GM12801 (cell line): ENCODE measurements around the gene GPD2.

Experiments used
- TF ChIP-seq, protein P1 (sequence below): IDR thresholded peaks from one replicate; pipeline ENCODE4 v1.5.1; 2011; ENCODE audit warnings: control low read depth; ENCODE audit not compliant: insufficient read length; ENCODE audit errors: extremely low read depth

The GPD2 gene

GRCh38 chr2:156540706-156541105 is 104.5 kb downstream of the GPD2 start:
- TF ChIP-seq, protein P1, sequence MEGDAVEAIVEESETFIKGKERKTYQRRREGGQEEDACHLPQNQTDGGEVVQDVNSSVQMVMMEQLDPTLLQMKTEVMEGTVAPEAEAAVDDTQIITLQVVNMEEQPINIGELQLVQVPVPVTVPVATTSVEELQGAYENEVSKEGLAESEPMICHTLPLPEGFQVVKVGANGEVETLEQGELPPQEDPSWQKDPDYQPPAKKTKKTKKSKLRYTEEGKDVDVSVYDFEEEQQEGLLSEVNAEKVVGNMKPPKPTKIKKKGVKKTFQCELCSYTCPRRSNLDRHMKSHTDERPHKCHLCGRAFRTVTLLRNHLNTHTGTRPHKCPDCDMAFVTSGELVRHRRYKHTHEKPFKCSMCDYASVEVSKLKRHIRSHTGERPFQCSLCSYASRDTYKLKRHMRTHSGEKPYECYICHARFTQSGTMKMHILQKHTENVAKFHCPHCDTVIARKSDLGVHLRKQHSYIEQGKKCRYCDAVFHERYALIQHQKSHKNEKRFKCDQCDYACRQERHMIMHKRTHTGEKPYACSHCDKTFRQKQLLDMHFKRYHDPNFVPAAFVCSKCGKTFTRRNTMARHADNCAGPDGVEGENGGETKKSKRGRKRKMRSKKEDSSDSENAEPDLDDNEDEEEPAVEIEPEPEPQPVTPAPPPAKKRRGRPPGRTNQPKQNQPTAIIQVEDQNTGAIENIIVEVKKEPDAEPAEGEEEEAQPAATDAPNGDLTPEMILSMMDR = no peak

GRCh38 chr2:156541229-156541628 is 105.0 kb downstream of the GPD2 start:
- TF ChIP-seq, protein P1 = no peak

GRCh38 chr2:156541706-156542105 is 105.5 kb downstream of the GPD2 start:
- TF ChIP-seq, protein P1 = no peak

DNA sequence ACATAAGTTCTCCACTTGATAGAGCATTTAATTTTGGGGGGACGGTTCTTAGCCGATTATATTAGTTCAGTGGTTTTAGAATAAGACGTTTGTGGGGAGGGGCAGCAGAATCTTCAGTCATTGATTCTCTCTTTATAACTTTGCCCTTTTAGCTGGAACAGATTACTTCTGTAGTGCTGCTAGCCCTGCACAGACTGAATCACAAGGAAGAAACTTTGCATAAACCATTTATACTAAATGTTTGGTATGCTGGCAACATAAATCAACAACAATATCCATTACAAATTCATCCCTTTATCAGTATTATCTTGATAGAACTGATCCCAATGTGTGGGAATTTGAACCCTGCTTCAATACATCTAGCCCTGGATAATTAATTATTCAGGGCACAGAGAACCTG is 112.2 kb downstream of the GPD2 start:
- TF ChIP-seq, protein P1 = no peak

DNA sequence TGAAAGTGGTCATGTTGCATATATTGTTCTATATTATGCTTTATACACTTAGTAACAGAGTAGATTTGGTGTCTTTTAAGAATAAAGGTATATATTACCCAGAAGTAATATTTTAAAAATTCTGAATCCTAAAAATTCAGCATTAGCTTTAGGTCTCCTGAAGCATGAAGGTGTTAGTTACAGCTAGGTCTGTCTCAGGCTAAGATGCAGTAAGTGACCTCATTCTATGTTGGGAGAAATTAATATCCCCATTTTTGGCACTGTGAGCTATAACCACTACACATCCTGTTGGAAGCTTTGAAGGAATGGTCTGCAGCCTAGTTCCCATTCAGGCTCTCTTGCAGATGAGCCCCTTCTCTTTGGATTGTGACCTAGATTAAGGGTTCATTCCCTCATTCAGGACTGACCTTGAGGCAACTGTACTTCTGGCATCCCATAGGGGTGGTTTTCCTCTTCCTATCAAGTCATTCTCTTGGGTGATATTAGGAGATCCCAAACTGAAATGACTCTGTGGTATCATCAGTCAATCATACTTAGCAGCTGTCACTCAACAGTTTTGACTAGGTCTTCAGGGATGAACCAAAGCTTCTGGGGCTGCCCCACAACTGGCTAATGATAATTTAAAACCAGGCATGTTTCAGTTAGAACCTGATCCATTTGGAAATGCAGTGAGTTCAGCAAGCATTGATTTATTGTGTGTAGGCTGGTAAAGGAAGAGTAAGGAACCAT is 117.7 kb downstream of the GPD2 start:
- TF ChIP-seq, protein P1 = no peak

- TF ChIP-seq, protein P1 = no peak
Observed at GRCh38 chr2:156561326-156561725, 125.1 kb downstream of the GPD2 start.

DNA sequence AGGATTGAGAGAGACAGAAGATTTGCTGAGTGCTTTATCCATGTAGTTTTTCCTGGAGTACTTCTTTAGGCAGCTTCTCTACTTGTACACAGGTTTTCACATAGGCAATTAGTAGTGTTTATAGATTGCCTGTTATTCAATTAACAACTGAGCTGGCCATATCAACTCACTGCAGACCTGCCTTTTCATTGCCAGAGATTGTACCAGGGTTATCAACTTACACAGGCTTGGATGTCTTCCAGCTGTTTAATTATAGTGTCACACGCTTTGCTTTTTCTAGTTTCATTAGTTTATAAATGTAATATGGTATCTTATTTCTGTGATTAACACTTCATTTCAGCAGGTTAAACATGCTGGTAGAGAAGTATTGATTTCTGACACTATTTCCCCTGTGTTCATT is 125.9 kb downstream of the GPD2 start:
- TF ChIP-seq, protein P1 = no peak
